NCI-H128 (cell line): ENCODE data around the gene C15orf62.

Experiments
- DNase-seq: peaks from one replicate; lab custom pipeline; 2025; ENCODE audit not compliant: unreplicated experiment; lab: John Stamatoyannopoulos, UW

C15orf62 gene

DNA sequence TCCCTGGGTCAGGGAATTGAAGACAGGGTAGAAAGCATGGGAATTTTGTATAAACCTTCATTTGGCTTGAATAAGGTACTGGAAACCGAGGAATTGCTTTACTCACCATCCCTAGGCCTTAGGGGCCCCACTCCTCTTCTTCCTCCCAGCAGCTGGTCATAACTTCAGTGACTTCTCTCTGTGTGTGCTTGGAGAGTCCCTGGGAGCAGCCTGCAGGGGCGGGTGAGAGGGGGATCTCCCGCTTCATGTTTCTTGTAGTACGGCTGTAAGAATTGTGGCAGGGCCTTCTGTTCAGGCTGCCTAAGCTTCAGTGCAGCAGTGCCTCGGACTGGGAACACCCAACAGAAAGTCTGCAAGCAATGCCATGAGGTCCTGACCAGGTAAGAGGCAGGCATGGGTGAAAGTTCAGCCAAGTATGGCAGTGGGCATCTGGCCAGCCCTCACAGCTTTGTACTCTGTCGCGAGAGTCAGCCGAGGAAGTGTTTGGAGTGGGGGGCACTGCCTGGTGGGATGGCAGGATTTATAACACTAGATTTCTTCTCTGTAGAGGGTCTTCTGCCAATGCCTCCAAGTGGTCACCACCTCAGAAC lies 39.2 kb downstream of the C15orf62 start:
- DNase-seq, result no peak

DNA sequence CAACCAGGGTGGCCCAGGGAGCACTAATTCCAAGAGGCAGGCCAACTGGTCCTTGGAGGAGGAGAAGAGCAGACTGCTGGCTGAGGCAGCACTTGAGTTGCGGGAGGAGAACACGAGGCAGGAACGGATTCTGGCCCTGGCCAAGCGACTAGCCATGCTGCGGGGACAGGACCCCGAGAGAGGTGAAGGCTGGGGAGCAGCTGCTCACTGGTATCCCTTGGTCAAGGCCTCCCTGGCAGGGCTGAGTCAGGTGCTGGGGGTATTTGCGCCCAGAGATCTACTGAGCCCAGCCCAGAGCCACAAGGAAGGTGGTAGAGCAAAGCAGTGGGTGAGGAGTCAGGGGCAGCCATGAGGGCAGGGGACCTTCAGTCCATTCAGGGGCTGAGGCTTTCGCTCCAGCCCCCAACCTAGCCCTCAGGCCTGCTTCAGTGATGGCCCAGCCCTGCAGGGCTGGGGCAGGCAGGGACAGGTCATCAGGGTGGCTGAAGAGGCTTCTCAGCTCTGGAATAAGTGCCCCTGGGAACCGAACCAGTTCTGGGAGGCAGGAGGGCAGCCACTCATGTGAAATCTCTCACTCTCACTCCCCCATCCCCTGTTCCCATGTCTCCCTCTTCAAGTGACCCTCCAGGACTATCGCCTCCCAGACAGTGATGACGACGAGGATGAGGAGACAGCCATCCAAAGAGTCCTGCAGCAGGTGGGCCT lies 43.1 kb downstream of the C15orf62 start:
- DNase-seq, result no peak

DNA sequence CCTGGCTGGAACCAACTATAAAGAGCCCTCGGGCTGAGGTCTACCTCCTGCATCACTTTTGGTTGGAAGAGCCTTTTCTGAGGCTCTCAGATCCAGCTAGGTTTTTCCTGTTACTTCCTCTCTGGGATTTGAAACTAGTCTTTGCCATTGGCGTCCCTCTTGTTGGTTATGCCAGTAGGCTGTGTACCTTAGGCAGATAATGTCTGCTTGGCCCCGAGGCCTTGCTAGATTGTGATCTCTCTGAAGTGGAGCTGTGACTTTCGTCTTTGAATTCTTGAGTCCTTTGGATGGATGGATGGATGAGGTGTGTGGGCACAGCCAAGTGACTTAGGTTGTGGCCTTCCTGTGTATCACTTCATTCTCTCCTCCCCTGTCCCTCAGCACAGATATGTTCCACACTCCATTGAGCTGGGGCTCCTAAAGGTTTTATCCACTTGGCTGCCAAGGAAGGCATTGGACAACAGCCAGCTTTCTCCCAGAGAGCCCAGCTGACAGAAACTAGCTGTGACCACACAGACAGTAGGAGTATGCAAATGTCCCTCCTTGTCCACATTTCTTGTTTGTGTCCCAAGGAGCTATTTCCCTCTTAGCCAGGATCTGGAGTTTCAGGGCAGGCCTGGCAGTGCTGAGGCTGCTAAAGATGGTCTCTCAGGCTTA lies 45.4 kb downstream of the C15orf62 start:
- no peak for DNase-seq

DNA sequence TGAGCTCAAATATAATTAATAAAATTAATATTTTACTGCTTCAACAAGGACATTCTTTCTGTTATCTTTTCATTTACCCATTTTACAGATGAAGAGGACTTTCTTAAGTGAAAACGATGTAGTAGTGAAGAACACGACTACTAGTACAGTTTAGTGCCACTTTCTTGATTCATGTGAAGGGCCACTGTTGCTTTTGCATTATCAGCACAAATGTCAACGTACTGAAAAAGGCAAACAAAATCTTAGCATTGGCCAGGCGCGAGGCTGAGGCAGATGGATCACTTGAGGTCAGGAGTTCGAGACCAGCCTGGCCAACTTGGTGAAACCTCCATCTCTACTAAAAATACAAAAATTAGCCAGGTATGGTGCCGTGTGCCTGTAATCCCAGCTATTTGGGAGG lies 49.3 kb downstream of the C15orf62 start:
- DNase-seq, result no peak

DNA sequence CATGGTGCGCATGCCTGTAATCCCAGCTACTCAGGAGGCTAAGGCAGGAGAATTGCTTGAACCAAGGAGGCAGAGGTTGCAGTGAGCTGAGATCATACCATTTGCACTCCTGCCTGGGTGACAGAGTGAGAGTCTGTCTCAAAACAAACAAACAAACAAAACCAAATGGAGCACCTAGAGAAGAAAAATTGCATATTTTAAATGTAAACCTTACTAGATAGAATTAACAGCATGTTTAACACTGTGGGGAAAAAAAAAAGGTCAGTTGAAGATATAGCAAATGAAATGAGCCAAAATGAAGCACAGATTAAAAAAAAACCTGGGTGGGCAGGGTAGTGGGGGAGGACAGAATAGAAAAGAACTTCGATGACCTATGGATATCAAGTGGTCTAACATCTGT lies 51.4 kb downstream of the C15orf62 start:
- DNase-seq, result no peak
